ENCODE data around the gene CEACAM3. TPM values are rescaled to one million over a fixed set of nuclear protein-coding genes. Genes with fewer than 3 reads are reported as not detected.

The CEACAM3 gene
- total and polyA plus RNA-seq, 9 of the 15 experiments (the other 6 are each of a cell fraction or from before 2014, with no cell fraction given), result not detected

DNA sequence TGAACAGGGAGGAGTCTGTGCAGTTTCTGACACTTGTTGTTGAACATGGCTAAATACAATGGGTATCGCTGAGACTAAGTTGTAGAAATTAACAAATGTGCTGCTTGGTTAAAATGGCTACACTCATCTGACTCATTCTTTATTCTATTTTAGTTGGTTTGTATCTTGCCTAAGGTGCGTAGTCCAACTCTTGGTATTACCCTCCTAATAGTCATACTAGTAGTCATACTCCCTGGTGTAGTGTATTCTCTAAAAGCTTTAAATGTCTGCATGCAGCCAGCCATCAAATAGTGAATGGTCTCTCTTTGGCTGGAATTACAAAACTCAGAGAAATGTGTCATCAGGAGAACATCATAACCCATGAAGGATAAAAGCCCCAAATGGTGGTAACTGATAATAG lies 25.0 kb upstream of the CEACAM3 start:
- H3K4me3 ChIP-seq, result no peak overlapping the region
- intact Hi-C loops (cut with micrococcal nuclease) (no loop called here), in situ Hi-C loops (cut with MboI) (no loop called here)
- no peak overlapping the region for H3K4me2 ChIP-seq (ENCODE audit: insufficient read depth, low read length)
- no peaks in the 10 kb centered on the region for H3K79me2 ChIP-seq (ENCODE audit: control insufficient read depth, insufficient read depth, low read length)
- no peak for DNase-seq (ENCODE audit: extremely low read depth in 1 of 4, low spot score in 3 of 4)
- no peaks in the 10 kb centered on the region for H3K36me3 ChIP-seq (ENCODE audit: control insufficient read depth, insufficient read depth, low read length)
- H3K27ac ChIP-seq (ENCODE audit: extremely low read depth, low read depth, low read length), result no peak overlapping the region
- H2AFZ ChIP-seq (ENCODE audit: low read depth, low read length), result no peak overlapping the region
- H3K9me1 ChIP-seq (ENCODE audit: control insufficient read depth, insufficient read depth, low read length), result no peaks in the 10 kb centered on the region
- H3K9me3 ChIP-seq (replicated peaks; ENCODE audit: control insufficient read depth, insufficient read depth, low read depth, low read length), result no peaks in the 10 kb centered on the region
- FAIRE-seq, result no peak
- no peak for ATAC-seq
- no peaks in the 10 kb centered on the region; the same call in 1 of the 2 replicates for H4K20me1 ChIP-seq (replicated peaks; ENCODE audit: control insufficient read depth, insufficient read depth, low read length)
- ChIA-PET POLR2A (no interaction called here), CTCF (ENCODE audit: low intra/inter-chr PET ratio) (no interaction called here)
- peaks cover 17 to 24% of the 10 kb centered on the region in 2 experiments; a peak in 4 of 5 replicates for H3K27me3 ChIP-seq (ENCODE audit: control insufficient read depth in 2 of 2, insufficient read depth in 2 of 2, low read length in 2 of 2)
- BruUV-seq (replicated peaks), result no TSS peak
- H3K9ac ChIP-seq (ENCODE audit: insufficient read depth in 1 of 2, low read depth in 2 of 2, low read length in 2 of 2), result no peak overlapping the region
- no peaks in the 10 kb centered on the region for H3K4me1 ChIP-seq (replicated peaks in 1 of 2; ENCODE audit: control insufficient read depth in 2 of 2, insufficient read depth in 2 of 2, low read length in 2 of 2)
- 2% methylated on average over 2 of the region's 2 CpGs for WGBS (ENCODE audit: insufficient coverage, low coverage, missing lambda C conversion rate)
- TF ChIP-seq, protein P1, sequence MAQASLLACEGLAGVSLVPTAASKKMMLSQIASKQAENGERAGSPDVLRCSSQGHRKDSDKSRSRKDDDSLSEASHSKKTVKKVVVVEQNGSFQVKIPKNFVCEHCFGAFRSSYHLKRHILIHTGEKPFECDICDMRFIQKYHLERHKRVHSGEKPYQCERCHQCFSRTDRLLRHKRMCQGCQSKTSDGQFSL (CRISPR knock-in tag; IDR thresholded peaks at IDR 0.05), result no peak
- TF ChIP-seq, protein P1 (tag; IDR thresholded peaks at IDR 0.05), result no peak
- TF ChIP-seq ZNF184 (CRISPR knock-in tag; IDR thresholded peaks at IDR 0.05) (no peak), PML (IDR thresholded peaks at IDR 0.05; ENCODE audit: low read length) (no peak), SMARCA5 (IDR thresholded peaks at IDR 0.05) (no peak), GATA2 (CRISPR knock-in tag; IDR thresholded peaks at IDR 0.05) (no peak), SAFB (IDR thresholded peaks at IDR 0.05; ENCODE audit: borderline replicate concordance, low read depth, low read length) (no peak), MYC (IDR thresholded peaks at IDR 0.05; ENCODE audit: low read depth, low read length) (no peak), MYC (CRISPR knock-in tag; IDR thresholded peaks at IDR 0.05; ENCODE audit: borderline replicate concordance, low read depth) (no peak), ZC3H8 (IDR thresholded peaks at IDR 0.05) (no peak), HDAC1 (IDR thresholded peaks at IDR 0.05) (no peak), NCOR1 (IDR thresholded peaks at IDR 0.05) (no peak), SMAD2 (IDR thresholded peaks at IDR 0.05; ENCODE audit: low read depth, low read length) (no peak), EWSR1 (IDR thresholded peaks at IDR 0.05; ENCODE audit: borderline replicate concordance, low read depth, partially characterized antibody) (no peak), TEAD4 (IDR thresholded peaks at IDR 0.05; ENCODE audit: low read length) (no peak), TEAD4 (CRISPR knock-in tag; IDR thresholded peaks at IDR 0.05; ENCODE audit: borderline replicate concordance) (no peak), NELFE (IDR thresholded peaks at IDR 0.05; ENCODE audit: insufficient read depth, insufficient read length) (no peak)
- TF ChIP-seq, protein P2, sequence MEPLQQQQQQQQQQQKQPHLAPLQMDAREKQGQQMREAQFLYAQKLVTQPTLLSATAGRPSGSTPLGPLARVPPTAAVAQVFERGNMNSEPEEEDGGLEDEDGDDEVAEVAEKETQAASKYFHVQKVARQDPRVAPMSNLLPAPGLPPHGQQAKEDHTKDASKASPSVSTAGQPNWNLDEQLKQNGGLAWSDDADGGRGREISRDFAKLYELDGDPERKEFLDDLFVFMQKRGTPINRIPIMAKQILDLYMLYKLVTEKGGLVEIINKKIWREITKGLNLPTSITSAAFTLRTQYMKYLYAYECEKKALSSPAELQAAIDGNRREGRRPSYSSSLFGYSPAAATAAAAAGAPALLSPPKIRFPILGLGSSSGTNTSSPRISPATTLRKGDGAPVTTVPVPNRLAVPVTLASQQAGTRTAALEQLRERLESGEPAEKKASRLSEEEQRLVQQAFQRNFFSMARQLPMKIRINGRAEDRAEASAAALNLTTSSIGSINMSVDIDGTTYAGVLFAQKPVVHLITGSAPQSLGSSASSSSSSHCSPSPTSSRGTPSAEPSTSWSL (CRISPR knock-in tag; IDR thresholded peaks at IDR 0.05; ENCODE audit: borderline replicate concordance), result no peak
- TF ChIP-seq, protein P3, sequence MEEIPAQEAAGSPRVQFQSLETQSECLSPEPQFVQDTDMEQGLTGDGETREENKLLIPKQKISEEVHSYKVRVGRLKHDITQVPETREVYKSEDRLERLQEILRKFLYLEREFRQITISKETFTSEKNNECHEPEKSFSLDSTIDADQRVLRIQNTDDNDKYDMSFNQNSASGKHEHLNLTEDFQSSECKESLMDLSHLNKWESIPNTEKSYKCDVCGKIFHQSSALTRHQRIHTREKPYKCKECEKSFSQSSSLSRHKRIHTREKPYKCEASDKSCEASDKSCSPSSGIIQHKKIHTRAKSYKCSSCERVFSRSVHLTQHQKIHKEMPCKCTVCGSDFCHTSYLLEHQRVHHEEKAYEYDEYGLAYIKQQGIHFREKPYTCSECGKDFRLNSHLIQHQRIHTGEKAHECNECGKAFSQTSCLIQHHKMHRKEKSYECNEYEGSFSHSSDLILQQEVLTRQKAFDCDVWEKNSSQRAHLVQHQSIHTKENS (CRISPR knock-in tag; IDR thresholded peaks at IDR 0.05), result no peak

Measured in K562 (cell line).